Measurements from ENCODE around the gene DYNLRB2.
A peak's percentile ranks its signal among the peaks of the same experiment; 100 is the strongest.

DYNLRB2 gene

DNA sequence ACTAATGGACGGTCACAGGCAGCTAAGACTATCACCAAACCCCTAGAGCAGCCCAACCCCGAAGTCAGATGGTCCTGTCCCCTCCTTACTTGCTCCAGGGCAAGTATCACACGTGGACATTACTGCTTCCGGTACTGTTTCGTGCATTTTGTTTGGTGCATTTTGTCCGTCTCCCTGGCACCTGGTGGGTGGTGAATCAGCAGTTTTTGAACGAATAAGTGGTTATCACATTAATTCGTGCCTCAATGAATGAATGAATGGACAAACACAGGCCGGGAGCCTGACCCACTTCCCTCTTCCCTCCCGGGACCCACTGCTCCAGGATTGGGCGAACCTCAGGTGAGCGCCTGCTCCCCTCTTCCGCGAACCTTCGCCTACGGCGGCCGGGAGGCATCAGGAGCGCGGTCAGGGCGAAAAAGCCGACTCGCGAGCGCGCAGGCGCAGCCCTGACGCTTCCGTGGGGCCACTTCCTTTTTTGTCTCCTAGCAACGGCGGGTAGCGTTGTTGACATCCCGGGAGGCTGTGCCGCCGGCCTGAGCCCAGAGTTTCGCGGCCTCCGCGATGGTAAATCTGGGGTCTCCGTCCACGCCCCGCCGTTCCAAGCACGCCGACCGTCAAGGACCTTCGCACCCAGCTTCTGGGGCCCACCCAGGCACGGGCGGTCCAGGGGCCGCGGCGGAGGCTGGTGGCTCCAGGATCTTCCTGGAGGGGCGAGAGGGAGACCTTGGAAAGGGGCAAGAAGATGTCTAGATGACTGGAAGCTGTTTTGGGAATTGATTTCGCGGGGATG is at the start of gene DYNLRB2:
Gene DYNLRB2, plus strand, starts transcription at position 478 of the 790 bp plus-strand sequence. Its CDS starts 84 bp downstream, at position 562.
- H3K4me1 ChIP-seq, result no peaks in the 10 kb centered on the region
- no peak within 1 kb of the TSS for H3K27ac ChIP-seq
- no peak within 1 kb of the TSS for H3K9ac ChIP-seq
- H3K4me2 ChIP-seq, result no peak within 1 kb of the TSS
- H3K4me3 ChIP-seq, result no peak within 1 kb of the TSS
- H3K36me3 ChIP-seq, result no peaks in the 10 kb centered on the region
- no peaks in the 10 kb centered on the region for H3K27me3 ChIP-seq
- H4K20me1 ChIP-seq, result no peaks in the 10 kb centered on the region
- TF ChIP-seq Cebpa-rat (IDR thresholded peaks at IDR 0.05), result no peak
- peaks cover 8 to 16% (median 10%) of the 10 kb centered on the region in 11 experiments; a peak in 21 of 22 replicates for H3K9me3 ChIP-seq (replicated peaks in 1 of 11)

DNA sequence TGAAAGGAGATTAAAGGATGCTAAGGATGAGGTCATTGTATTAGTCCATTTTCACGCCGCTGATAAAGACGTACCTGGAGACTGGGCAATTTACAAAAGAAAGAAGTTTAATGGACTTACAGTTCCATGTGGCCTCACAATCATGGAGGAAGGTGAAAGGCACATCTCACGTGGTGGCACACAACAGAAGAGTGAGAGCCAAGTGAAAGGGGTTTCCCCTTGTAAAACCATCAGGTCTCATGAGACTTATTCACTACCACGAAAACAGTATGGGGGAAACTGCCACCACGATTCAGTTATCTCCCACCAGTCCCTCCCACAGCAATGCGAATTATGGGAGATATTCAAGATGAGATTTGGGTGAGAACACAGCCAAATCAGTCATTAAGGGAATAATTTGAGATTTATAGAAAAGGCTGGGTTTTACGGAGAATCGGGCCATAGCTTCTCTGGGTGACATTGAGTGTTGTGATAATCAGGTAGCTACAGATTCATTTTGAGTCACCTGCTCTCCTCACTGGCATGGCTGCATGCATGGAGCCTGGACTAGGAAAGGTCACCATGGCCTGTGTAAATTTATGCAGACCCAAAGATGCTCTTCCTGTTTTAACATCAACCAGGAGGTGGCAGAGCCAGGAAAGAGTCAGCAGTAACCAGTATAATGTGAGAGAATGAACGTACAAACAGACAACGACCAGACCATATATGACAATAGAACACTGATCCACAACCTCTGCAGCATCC is 40.5 kb upstream of the DYNLRB2 start:
- TF ChIP-seq Cebpa-rat (IDR thresholded peaks at IDR 0.05), result no peak
- Histone ChIP-seq H3K4me2 (peak overlapping the region in 8 of 11 experiments; percentile 3 to 47 (median 31); a peak in 11 of 22 replicates), H3K27me3 (no peaks in the 10 kb centered on the region)

DNA sequence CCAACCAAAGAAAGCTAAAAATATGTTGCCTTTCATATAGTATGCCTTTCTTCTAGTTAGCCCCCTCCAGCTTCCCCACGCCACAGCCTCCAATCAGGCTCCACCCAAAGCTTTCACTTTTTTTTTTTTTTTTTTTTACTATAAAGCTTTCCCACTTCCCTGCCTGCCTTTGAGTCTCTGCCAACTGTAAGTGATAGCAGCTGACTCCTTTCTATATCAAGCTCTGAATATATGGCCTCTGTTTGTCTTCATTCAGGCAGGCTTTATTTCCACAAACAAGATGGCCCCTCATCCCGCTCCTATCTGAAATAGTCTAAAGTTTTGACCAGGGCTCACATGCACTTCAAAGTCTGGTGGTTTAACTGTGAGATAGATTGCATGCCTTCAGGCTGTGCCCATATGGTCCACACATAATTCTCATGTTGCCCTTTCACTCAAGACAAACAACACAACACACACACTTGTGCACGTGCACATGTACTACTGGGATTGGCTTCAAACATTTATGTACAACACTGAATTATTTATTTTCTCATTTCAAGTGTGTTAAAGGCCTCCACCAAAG is 39.8 kb upstream of the DYNLRB2 start:
- Histone ChIP-seq H3K36me3 (no peaks in the 10 kb centered on the region), H3K4me3 (no peak overlapping the region), H3K9me3 (replicated peaks in 1 of 11) (peaks cover 8 to 21% (median 13%) of the 10 kb centered on the region in 11 experiments; a peak in 20 of 22 replicates), H3K27ac (no peak overlapping the region), H4K20me1 (no peaks in the 10 kb centered on the region), H3K27me3 (no peaks in the 10 kb centered on the region), H3K4me1 (peaks cover 0 to 15% (median 9%) of the 10 kb centered on the region in 10 experiments; a peak in 10 of 20 replicates), H3K9ac (no peak overlapping the region), H3K4me2 (peak overlapping the region in 4 of 11 experiments; percentile 32 to 47 (median 38); a peak in 7 of 22 replicates)
- TF ChIP-seq Cebpa-rat (IDR thresholded peaks at IDR 0.05), result no peak

More for the DNA sequence above, 40.5 kb upstream of the DYNLRB2 start:
- Histone ChIP-seq H3K4me3 (no peak overlapping the region), H3K9me3 (replicated peaks in 1 of 11) (peaks cover 8 to 21% (median 13%) of the 10 kb centered on the region in 11 experiments; a peak in 20 of 22 replicates), H3K4me1 (peaks cover 0 to 15% (median 9%) of the 10 kb centered on the region in 10 experiments; a peak in 10 of 20 replicates), H4K20me1 (no peaks in the 10 kb centered on the region), H3K9ac (no peak overlapping the region), H3K36me3 (no peaks in the 10 kb centered on the region), H3K27ac (no peak overlapping the region)

DNA sequence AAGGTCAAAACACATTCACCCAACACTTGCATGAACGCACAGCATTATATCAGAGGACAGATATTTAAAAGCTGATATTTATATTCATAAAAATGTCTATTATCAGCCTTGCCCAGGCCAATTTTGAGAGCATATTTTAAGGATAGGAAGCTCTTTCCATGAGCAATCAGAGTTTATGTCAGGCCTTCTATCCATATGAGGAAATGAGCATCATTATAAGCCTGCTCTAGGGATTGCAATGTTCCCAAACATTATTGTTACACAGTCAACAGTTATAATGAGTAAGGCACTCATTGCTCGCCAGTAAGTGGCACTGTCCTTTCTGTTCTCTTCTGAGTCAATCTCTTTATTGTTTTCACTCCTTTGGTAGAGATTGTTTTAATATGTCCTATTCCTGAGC is 37.7 kb upstream of the DYNLRB2 start:
- H3K9me3 ChIP-seq (replicated peaks in 1 of 11), result peaks cover 8 to 21% (median 13%) of the 10 kb centered on the region in 11 experiments; a peak in 20 of 22 replicates
- TF ChIP-seq Cebpa-rat (IDR thresholded peaks at IDR 0.05), result no peak
- H3K4me1 ChIP-seq, result peaks cover 0 to 15% (median 9%) of the 10 kb centered on the region in 10 experiments; a peak in 10 of 20 replicates
- H4K20me1 ChIP-seq, result no peaks in the 10 kb centered on the region
- no peak overlapping the region for H3K27ac ChIP-seq
- no peaks in the 10 kb centered on the region for H3K27me3 ChIP-seq
- no peak overlapping the region for H3K9ac ChIP-seq
- H3K4me2 ChIP-seq, result no peak overlapping the region
- no peaks in the 10 kb centered on the region for H3K36me3 ChIP-seq
- no peak overlapping the region for H3K4me3 ChIP-seq

- Histone ChIP-seq H3K27me3 (no peaks in the 10 kb centered on the region), H3K4me2 (no peak overlapping the region), H3K27ac (no peak overlapping the region), H3K4me3 (no peak overlapping the region), H3K36me3 (no peaks in the 10 kb centered on the region), H3K9ac (no peak overlapping the region), H3K9me3 (replicated peaks in 1 of 11) (peaks cover 1 to 10% (median 3%) of the 10 kb centered on the region in 11 experiments; a peak in 16 of 22 replicates), H3K4me1 (peaks cover 7 to 11% (median 10%) of the 10 kb centered on the region in 10 experiments; a peak in 19 of 20 replicates), H4K20me1 (no peaks in the 10 kb centered on the region)
- TF ChIP-seq Cebpa-rat (IDR thresholded peaks at IDR 0.05), result no peak
Measured at GRCh38 chr16:80507538-80507937, 33.3 kb upstream of the DYNLRB2 start.

DNA sequence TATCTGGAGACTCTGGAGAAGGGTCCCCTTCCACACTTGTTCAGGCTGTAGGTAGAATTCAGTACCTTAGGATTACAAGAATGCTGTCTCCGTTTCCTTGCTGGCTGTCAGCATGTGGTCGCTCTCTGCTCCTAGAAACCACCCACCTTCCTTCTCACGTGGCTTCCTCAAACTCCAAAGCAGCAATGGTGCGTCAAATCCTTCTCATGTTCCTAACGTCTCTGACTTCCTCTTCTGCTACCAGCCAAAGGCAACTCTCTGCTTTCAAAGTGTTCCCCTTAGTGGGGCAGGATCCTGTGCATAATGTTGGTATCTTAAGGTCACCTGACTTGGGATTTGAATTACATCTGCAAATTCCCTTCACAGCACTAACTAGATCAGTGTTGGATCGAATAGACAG is 30.9 kb upstream of the DYNLRB2 start:
- no peaks in the 10 kb centered on the region for H3K27me3 ChIP-seq
- peak overlapping the region; percentile 17 to 63 (median 36); a peak in 16 of 22 replicates for H3K4me2 ChIP-seq
- H3K4me1 ChIP-seq, result peaks cover 7 to 15% (median 10%) of the 10 kb centered on the region in 10 experiments; a peak in 19 of 20 replicates

DNA sequence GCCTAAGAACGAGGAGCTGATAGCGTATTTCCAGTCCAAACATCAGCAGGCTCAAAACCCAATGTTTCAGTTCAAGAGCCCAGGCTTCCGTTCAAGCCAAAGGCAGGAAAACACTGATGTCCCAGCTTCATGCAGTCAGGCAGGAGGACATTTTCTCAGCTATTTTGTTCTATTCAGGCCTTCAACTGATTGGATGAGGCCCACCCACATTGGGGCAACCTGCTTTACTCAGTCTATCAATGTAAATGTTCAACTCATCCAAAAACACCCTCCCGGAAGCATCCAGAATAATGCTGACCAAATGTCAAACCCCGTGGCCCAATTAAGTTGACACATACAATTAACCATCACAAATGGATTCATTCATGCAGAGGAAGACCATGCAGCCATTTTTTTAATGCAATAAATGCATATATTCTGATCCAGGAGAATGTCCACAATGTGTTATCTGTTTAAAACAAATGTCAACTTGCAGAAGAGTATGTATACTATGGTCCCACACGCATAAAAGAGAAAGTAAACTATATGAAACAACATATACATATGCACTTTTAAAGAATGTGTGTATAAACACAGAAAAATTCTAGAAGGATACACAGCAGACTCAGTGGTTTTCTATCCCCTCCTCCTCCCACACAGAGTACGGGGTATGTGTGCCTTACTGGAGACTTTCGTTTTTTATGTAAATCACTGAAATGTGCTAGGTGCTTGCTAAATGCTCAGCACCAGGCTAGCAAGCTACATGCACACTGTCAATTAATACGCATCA is 28.8 kb upstream of the DYNLRB2 start:
- Histone ChIP-seq H3K4me1 (peaks cover 7 to 21% (median 10%) of the 10 kb centered on the region in 10 experiments; a peak in 19 of 20 replicates), H3K27me3 (no peaks in the 10 kb centered on the region), H3K36me3 (no peaks in the 10 kb centered on the region), H3K9ac (no peak overlapping the region), H3K4me2 (no peak overlapping the region), H4K20me1 (no peaks in the 10 kb centered on the region), H3K4me3 (no peak overlapping the region), H3K27ac (no peak overlapping the region), H3K9me3 (replicated peaks in 1 of 11) (peaks cover 0 to 7% (median 0%) of the 10 kb centered on the region in 11 experiments; a peak in 2 of 22 replicates)
- TF ChIP-seq Cebpa-rat (IDR thresholded peaks at IDR 0.05), result no peak

More for the DNA sequence above, 30.9 kb upstream of the DYNLRB2 start:
- no peak overlapping the region for H3K27ac ChIP-seq
- no peak for TF ChIP-seq Cebpa-rat (IDR thresholded peaks at IDR 0.05)
- no peak overlapping the region for H3K9ac ChIP-seq
- peaks cover 0 to 7% (median 0%) of the 10 kb centered on the region in 11 experiments; a peak in 1 of 22 replicates for H3K9me3 ChIP-seq (replicated peaks in 1 of 11)
- H3K36me3 ChIP-seq, result no peaks in the 10 kb centered on the region
- H4K20me1 ChIP-seq, result no peaks in the 10 kb centered on the region
- H3K4me3 ChIP-seq, result no peak overlapping the region

GRCh38 chr16:80512593-80512853 is 28.3 kb upstream of the DYNLRB2 start:
- Histone ChIP-seq H3K4me3 (no peak overlapping the region), H3K9me3 (replicated peaks in 1 of 11) (peaks cover 0 to 7% (median 0%) of the 10 kb centered on the region in 11 experiments; a peak in 2 of 22 replicates), H3K27ac (no peak overlapping the region), H3K27me3 (no peaks in the 10 kb centered on the region), H3K4me2 (no peak overlapping the region), H3K9ac (no peak overlapping the region), H3K4me1 (peaks cover 7 to 24% (median 11%) of the 10 kb centered on the region in 10 experiments; a peak in 19 of 20 replicates), H3K36me3 (no peaks in the 10 kb centered on the region), H4K20me1 (no peaks in the 10 kb centered on the region)
- TF ChIP-seq Cebpa-rat (IDR thresholded peaks at IDR 0.05), result no peak

Data from BLaER1 treated with 17β-estradiol and CSF1 and Interleukin-3, amounts not matched to agents 10 nM and 100 nM (cell line).